CD14-positive monocyte (primary cell): ENCODE measurements around the gene SCN7A. TPM values are rescaled to one million over a fixed set of nuclear protein-coding genes. Genes with fewer than 3 reads are reported as not detected.
A peak's percentile ranks its signal among the peaks of the same experiment; 100 is the strongest.

ENCODE experiments used
- DNase-seq, 3 donors: peaks; one replicate each; pipeline ENCODE4 v3.0.0-alpha.2; 2011 to 2022
- H2AFZ ChIP-seq: 2 replicates; pipeline ENCODE4 v1.6.0; 2012; ENCODE audit warnings: mild to moderate bottlenecking, low read depth, low read length, inconsistent platforms; ENCODE audit not compliant: insufficient read depth, poor library complexity, severe bottlenecking
- H3K27ac ChIP-seq, 2 donors: 1 replicate in 1 of 2; 2 replicates in 1 of 2; pipeline ENCODE4 v1.5.1; 2012 to 2013; ENCODE audit warnings: low read length in 2 of 2, control low read depth in 1 of 2, inconsistent platforms in 1 of 2, low read depth in 1 of 2, mild to moderate bottlenecking in 1 of 2
- H3K27me3 ChIP-seq, 2 donors: one replicate each; pipeline versions ENCODE4 v1.6.0 to v1.6.1; 2011 to 2013; ENCODE audit warnings: low read length in 2 of 2; ENCODE audit not compliant: control insufficient read depth in 2 of 2, insufficient read depth in 2 of 2
- H3K36me3 ChIP-seq, 2 donors: replicated peaks in 1 of 2; 1 replicate in 1 of 2; 2 replicates in 1 of 2; pipeline versions ENCODE4 v1.5.1 to v1.6.1; 2012 to 2013; ENCODE audit warnings: low read length in 2 of 2, control low read depth in 1 of 2, inconsistent platforms in 1 of 2, mild to moderate bottlenecking in 1 of 2; ENCODE audit not compliant: insufficient read depth in 2 of 2, control insufficient read depth in 1 of 2
- H3K4me1 ChIP-seq, 2 donors: 1 replicate in 1 of 2; 2 replicates in 1 of 2; pipeline versions ENCODE4 v1.5.1 to v1.6.1; 2012 to 2013; ENCODE audit warnings: low read length in 2 of 2, control low read depth in 1 of 2, inconsistent platforms in 1 of 2, mild to moderate bottlenecking in 1 of 2, moderate library complexity in 1 of 2; ENCODE audit not compliant: insufficient read depth in 2 of 2, control insufficient read depth in 1 of 2
- H3K4me2 ChIP-seq: replicated peaks from 2 replicates; pipeline ENCODE3; 2012; ENCODE audit warnings: low read length, moderate library complexity, mild to moderate bottlenecking; ENCODE audit not compliant: poor library complexity, severe bottlenecking; ENCODE audit errors: extremely low read depth
- H3K4me3 ChIP-seq, 3 experiments: fragments of 200-600 bp in 1 of 3; sonication (generic) in 1 of 3; replicated peaks in 1 of 3; 1 replicate in 2 of 3; 2 replicates in 1 of 3; pipeline ENCODE4 v1.5.1; 2011 to 2013; ENCODE audit warnings: low read length in 3 of 3, mild to moderate bottlenecking in 3 of 3, control low read depth in 2 of 3, low read depth in 2 of 3, inconsistent platforms in 1 of 3, moderate library complexity in 1 of 3
- H3K79me2 ChIP-seq: 2 replicates; pipeline ENCODE4 v1.6.0; 2012; ENCODE audit warnings: mild to moderate bottlenecking, control low read depth, inconsistent platforms, low read length, moderate library complexity; ENCODE audit not compliant: insufficient read depth
- H3K9ac ChIP-seq: 2 replicates; pipeline ENCODE4 v1.6.0; 2017; ENCODE audit warnings: low read length, mild to moderate bottlenecking; ENCODE audit not compliant: insufficient read depth, poor library complexity, severe bottlenecking
- H3K9me3 ChIP-seq, 2 donors: replicated peaks in 1 of 2; 1 replicate in 1 of 2; 2 replicates in 1 of 2; pipeline versions ENCODE4 v1.5.1 to v1.6.1; 2012 to 2013; ENCODE audit warnings: low read length in 2 of 2, control low read depth in 1 of 2; ENCODE audit not compliant: control insufficient read depth in 1 of 2, insufficient read depth in 1 of 2
- H4K20me1 ChIP-seq: 2 replicates; pipeline ENCODE4 v1.6.0; 2012; ENCODE audit warnings: mild to moderate bottlenecking, low read length, control low read depth, moderate library complexity; ENCODE audit not compliant: insufficient read depth
- H3K27ac Mint-ChIP-seq, 7 donors: one replicate each; pipeline ENCODE4 v1.8.0; 2020; ENCODE audit warnings: mild to moderate bottlenecking in 7 of 7, mixed read lengths in 7 of 7, moderate library complexity in 6 of 7, inconsistent platforms in 2 of 7
- H3K27me3 Mint-ChIP-seq, 3 donors: one replicate each; pipeline ENCODE4 v1.8.0; 2021 to 2022; ENCODE audit warnings: low read depth in 3 of 3, mild to moderate bottlenecking in 3 of 3, mixed read lengths in 3 of 3, moderate library complexity in 3 of 3, inconsistent platforms in 1 of 3
- H3K36me3 Mint-ChIP-seq, 2 donors: one replicate each; pipeline ENCODE4 v1.8.0; 2020; ENCODE audit warnings: mixed read lengths in 2 of 2, inconsistent platforms in 1 of 2, mild to moderate bottlenecking in 1 of 2
- H3K4me1 Mint-ChIP-seq: one replicate; pipeline ENCODE4 v1.8.0; 2020; ENCODE audit warnings: mild to moderate bottlenecking, mixed read lengths
- H3K4me3 Mint-ChIP-seq, 2 donors: one replicate each; pipeline ENCODE4 v1.8.0; 2020; ENCODE audit warnings: mild to moderate bottlenecking in 2 of 2, mixed read lengths in 2 of 2, moderate library complexity in 1 of 2
- H3K9me3 Mint-ChIP-seq, 7 donors: one replicate each; pipeline ENCODE4 v1.8.0; 2020 to 2022; ENCODE audit warnings: mixed read lengths in 7 of 7, mild to moderate bottlenecking in 6 of 7, moderate library complexity in 6 of 7, inconsistent platforms in 2 of 7
- CTCF ChIP-seq: fragments of 200-600 bp; IDR thresholded peaks from one replicate; pipeline ENCODE4 v1.8.0; 2022; ENCODE audit warnings: antibody characterized with exemption, mild to moderate bottlenecking
- WGBS: methylation state at CpG from one replicate; pipeline ENCODE4 v1.1.5; 2013; ENCODE audit warnings: missing lambda C conversion rate; ENCODE audit not compliant: insufficient coverage; 5-methylcytosine and 5-hydroxymethylcytosine counted together
- intact Hi-C, 2 donors: fragments of 100-400 bp; cut with micrococcal nuclease; formaldehyde crosslinking; loops; one replicate each; pipeline versions ENCODE4 v1.15.0 to v1.15.1; 2023
- polyA plus RNA-seq, 3 donors: library from polyadenylated mRNA; depleted of rRNA in 1 of 3; unstranded in 2 of 3; stranded (reverse) in 1 of 3; fragments of 300-500 nt in 2 of 3; fragments of >200 nt in 1 of 3; fragmentation: Illumina TruSeq in 2 of 3; gene quantifications; 1 replicate in 2 of 3; 2 replicates in 1 of 3; pipeline ENCODE4 v1.2.3, GENCODE V29; 2012 to 2021

SCN7A gene
- polyA plus RNA-seq, 3 donors, result not detected

GRCh38 chr2:166413255-166413654 lies 80.8 kb downstream of the SCN7A start:
- peaks cover 0 to 2% (median 2%) of the 10 kb centered on the region in 3 donors for H3K27me3 Mint-ChIP-seq
- Histone ChIP-seq H3K27me3 (no peaks in the 10 kb centered on the region), H3K27ac (no peak overlapping the region), H3K4me2 (no peak overlapping the region), H3K79me2 (no peaks in the 10 kb centered on the region), H3K36me3 (no peaks in the 10 kb centered on the region), H3K9me3 (no peaks in the 10 kb centered on the region), H3K9ac (no peak overlapping the region), H3K4me3 (no peak overlapping the region), H4K20me1 (no peaks in the 10 kb centered on the region), H3K4me1 (no peaks in the 10 kb centered on the region), H2AFZ (no peak overlapping the region)
- no peak overlapping the region for H3K4me3 Mint-ChIP-seq
- peaks cover 12% of the 10 kb centered on the region for H3K4me1 Mint-ChIP-seq
- peak; percentile 11 to 43 (median 37) for DNase-seq
- H3K36me3 Mint-ChIP-seq, result no peaks in the 10 kb centered on the region
- H3K9me3 Mint-ChIP-seq, result peaks cover 0 to 3% (median 0%) of the 10 kb centered on the region in 7 donors
- no peak overlapping the region for H3K27ac Mint-ChIP-seq
- no CpG with 5 or more reads among the region's 1 CpG for WGBS
- no peak for TF ChIP-seq CTCF
- intact Hi-C loops, result no loop called here

- Mint-ChIP-seq H3K36me3 (no peaks in the 10 kb centered on the region), H3K9me3 (peaks cover 0 to 3% (median 0%) of the 10 kb centered on the region in 7 donors), H3K4me1 (peaks cover 19% of the 10 kb centered on the region), H3K27me3 (peaks cover 0 to 7% (median 0%) of the 10 kb centered on the region in 3 donors), H3K27ac (no peak overlapping the region), H3K4me3 (no peak overlapping the region)
- Histone ChIP-seq H3K27me3 (no peaks in the 10 kb centered on the region), H4K20me1 (no peaks in the 10 kb centered on the region), H3K9me3 (no peaks in the 10 kb centered on the region), H3K9ac (no peak overlapping the region), H3K27ac (no peak overlapping the region), H3K36me3 (no peaks in the 10 kb centered on the region), H2AFZ (no peak overlapping the region), H3K4me1 (peaks cover 0 to 3% of the 10 kb centered on the region in 2 donors), H3K4me2 (no peak overlapping the region), H3K79me2 (no peaks in the 10 kb centered on the region), H3K4me3 (no peak overlapping the region)
- intact Hi-C loops, result no loop called here
- DNase-seq, result no peak
- 95% methylated on average over 4 of the region's 6 CpGs for WGBS
- no peak for TF ChIP-seq CTCF
These were observed 82.4 kb downstream of the SCN7A start for GRCh38 chr2:166411473-166412230.
